ENCODE data around the gene SIGLEC7. TPM values are rescaled to one million over a fixed set of nuclear protein-coding genes. Genes with fewer than 3 reads are reported as not detected.
A peak's percentile ranks its signal among the peaks of the same experiment; 100 is the strongest.

The SIGLEC7 gene
- total and polyA plus RNA-seq, 10 of the 15 experiments (the other 5 are each of a cell fraction or from before 2014, with no cell fraction given), result 0.15 TPM; not detected in 9

GRCh38 chr19:51196181-51196580 is 54.1 kb downstream of the SIGLEC7 start:
- Histone ChIP-seq H3K79me2 (ENCODE audit: control insufficient read depth, insufficient read depth, low read length) (no peaks in the 10 kb centered on the region), H3K4me3 (no peak overlapping the region), H3K27me3 (replicated peaks in 1 of 2; ENCODE audit: control insufficient read depth in 2 of 2, insufficient read depth in 2 of 2, low read length in 1 of 2) (no peaks in the 10 kb centered on the region; a peak in 1 of 4 replicates), H3K9ac (ENCODE audit: control insufficient read depth, insufficient read depth, low read length) (no peak overlapping the region), H3K27ac (ENCODE audit: control insufficient read depth, insufficient read depth) (no peak overlapping the region), H3K36me3 (ENCODE audit: control insufficient read depth in 2 of 2, insufficient read depth in 2 of 2, low read length in 1 of 2) (no peaks in the 10 kb centered on the region), H4K20me1 (ENCODE audit: control insufficient read depth, insufficient read depth) (no peaks in the 10 kb centered on the region), H3K4me2 (ENCODE audit: control insufficient read depth, insufficient read depth) (no peak overlapping the region), H3K4me1 (ENCODE audit: control insufficient read depth, insufficient read depth, low read length) (no peaks in the 10 kb centered on the region), H3K9me3 (replicated peaks; ENCODE audit: control insufficient read depth, insufficient read depth, low read length) (no peaks in the 10 kb centered on the region; the same call in 2 of the 3 replicates), H2AFZ (ENCODE audit: control insufficient read depth, low read depth, low read length) (no peak overlapping the region)
- SMC1A ChIA-PET (ENCODE audit: uncharacterized antibody, unreplicated experiment), result no interaction called here
- BruUV-seq (replicated peaks), result no TSS peak
- intact Hi-C loops (cut with micrococcal nuclease; ENCODE audit: unreplicated experiment), result no loop called here
- POLR2A ChIA-PET, result no interaction called here
- DNase-seq (ENCODE audit: low read depth, low spot score) (no peak), FAIRE-seq (no peak), ATAC-seq (no peak)
- in situ Hi-C loops (cut with MboI), result no loop called here
- 29% methylated on average over 5 of the region's 5 CpGs for WGBS (ENCODE audit: insufficient coverage, insufficient replicate concordance, low lambda C conversion rate, missing lambda C conversion rate)
- TF ChIP-seq ATF3 (IDR thresholded peaks at IDR 0.05; ENCODE audit: borderline replicate concordance, extremely low read depth, low read depth, low read length) (no peak), NFYB (IDR thresholded peaks at IDR 0.05; ENCODE audit: insufficient read depth, low read depth, low read length) (0 out of 2 replicates have a peak, but pooled peaks have one; percentile 35)
- RAD21 ChIA-PET (ENCODE audit: unreplicated experiment), result no interaction called here
- CTCF ChIA-PET, result interaction anchor here (0.9 to 1.6 kb wide), 2 partner anchors 63 to 175 kb away, joined by 3 to 4 read pairs; no protein-coding TSS in a partner anchor

GRCh38 chr19:51198641-51199040 is 56.5 kb downstream of the SIGLEC7 start:
- H2AFZ ChIP-seq (ENCODE audit: control insufficient read depth, low read depth, low read length), result no peak overlapping the region
- H3K36me3 ChIP-seq (ENCODE audit: control insufficient read depth in 2 of 2, insufficient read depth in 2 of 2, low read length in 1 of 2), result no peaks in the 10 kb centered on the region
- H4K20me1 ChIP-seq (ENCODE audit: control insufficient read depth, insufficient read depth), result no peaks in the 10 kb centered on the region
- ChIA-PET SMC1A (ENCODE audit: uncharacterized antibody, unreplicated experiment) (no interaction called here), CTCF (no interaction called here), POLR2A (no interaction called here), RAD21 (ENCODE audit: unreplicated experiment) (no interaction called here)
- no peak overlapping the region for H3K27ac ChIP-seq (ENCODE audit: control insufficient read depth, insufficient read depth)
- H3K4me2 ChIP-seq (ENCODE audit: control insufficient read depth, insufficient read depth), result no peak overlapping the region
- intact Hi-C loops (cut with micrococcal nuclease; ENCODE audit: unreplicated experiment) (no loop called here), in situ Hi-C loops (cut with MboI) (no loop called here)
- DNase-seq (ENCODE audit: low read depth, low spot score) (no peak), FAIRE-seq (no peak), ATAC-seq (no peak)
- no peaks in the 10 kb centered on the region for H3K4me1 ChIP-seq (ENCODE audit: control insufficient read depth, insufficient read depth, low read length)
- no peaks in the 10 kb centered on the region; a peak in 2 of 4 replicates for H3K27me3 ChIP-seq (replicated peaks in 1 of 2; ENCODE audit: control insufficient read depth in 2 of 2, insufficient read depth in 2 of 2, low read length in 1 of 2)
- no TSS peak for BruUV-seq (replicated peaks)
- H3K4me3 ChIP-seq, result no peak overlapping the region
- 56% methylated on average over 9 of the region's 9 CpGs for WGBS (ENCODE audit: insufficient coverage, insufficient replicate concordance, low lambda C conversion rate, missing lambda C conversion rate)
- H3K79me2 ChIP-seq (ENCODE audit: control insufficient read depth, insufficient read depth, low read length), result no peaks in the 10 kb centered on the region
- no peak overlapping the region for H3K9ac ChIP-seq (ENCODE audit: control insufficient read depth, insufficient read depth, low read length)
- no peaks in the 10 kb centered on the region; the same call in 2 of the 3 replicates for H3K9me3 ChIP-seq (replicated peaks; ENCODE audit: control insufficient read depth, insufficient read depth, low read length)
- no peak for TF ChIP-seq ZZZ3 (IDR thresholded peaks at IDR 0.05; ENCODE audit: control insufficient read depth, insufficient read length, low read depth)
- no peak for TF ChIP-seq TCF12 (IDR thresholded peaks at IDR 0.05; ENCODE audit: low read depth, low read length)
- no peak for TF ChIP-seq TBL1XR1 (IDR thresholded peaks at IDR 0.05; ENCODE audit: low read depth, low read length)
- no peak for TF ChIP-seq STAT1 (conservative IDR thresholded peaks at IDR 0.05)
- no peak for TF ChIP-seq NFXL1 (IDR thresholded peaks at IDR 0.05; ENCODE audit: borderline replicate concordance)
- TF ChIP-seq FOXM1 (IDR thresholded peaks at IDR 0.05; ENCODE audit: low read depth, low read length), result no peak
- TF ChIP-seq CUX1 (IDR thresholded peaks at IDR 0.05; ENCODE audit: insufficient replicate concordance, low read depth, low read length), result no peak
- no peak for TF ChIP-seq RELB (IDR thresholded peaks at IDR 0.05; ENCODE audit: low read depth)
- no peak for TF ChIP-seq ESRRA (IDR thresholded peaks at IDR 0.05; ENCODE audit: low read length)

All from GM12878 (cell line).